HCT116 (cell line): Measurements from ENCODE around the gene SRF. TPM values are rescaled to one million over a fixed set of nuclear protein-coding genes. Genes with fewer than 3 reads are reported as not detected.

Source experiments
- ATAC-seq: fragments of 200-7000 bp; cut with Tn5 transposase; 2 replicates; pipeline ENCODE4 v1.9.1; 2020; ENCODE audit warnings: mild to moderate bottlenecking, moderate library complexity
- BruUV-seq: library from RNA; stranded (reverse); fragments of 400-500 nt; replicated peaks from 2 replicates; lab custom pipeline; 2021; lab: Mats Ljungman, UMichigan
- CTCF ChIA-PET: fragments of 300-600 bp; sonication (Branson Sonifier 250); formaldehyde crosslinking; loops from one replicate; lab custom pipeline; 2021; ENCODE audit warnings: antibody characterized with exemption; lab: Charles Lee
- POLR2A ChIA-PET: fragments of 300-600, 350-600 bp; sonication (Branson Sonifier 250); formaldehyde crosslinking; loops from one replicate; lab custom pipeline; 2021; ENCODE audit warnings: antibody characterized with exemption; lab: Charles Lee
- RAD21 ChIA-PET, 2 experiments: fragments of 300-600 bp; sonication (Branson Sonifier 250); formaldehyde crosslinking; loops; one replicate each; lab custom pipeline; 2023; ENCODE audit warnings: low total read pairs in 2 of 2; ENCODE audit not compliant: uncharacterized antibody in 2 of 2, unreplicated experiment in 2 of 2, low non-redundant PET in 1 of 2; lab: Charles Lee
- DNase-seq: peaks from one replicate; pipeline ENCODE4 v3.0.0-alpha.2; 2010; ENCODE audit warnings: low read depth, low spot score
- H2AFZ ChIP-seq: fragments of 200-600 bp; shearing (Covaris generic), sonication (generic); 2 replicates; pipeline ENCODE4 v1.6.1; 2017; ENCODE audit warnings: low read depth, mixed run types, mixed read lengths, antibody characterized with exemption, low read length; ENCODE audit not compliant: poor library complexity, severe bottlenecking
- H3K27ac ChIP-seq: 2 replicates; pipeline ENCODE4 v1.5.1; 2012; ENCODE audit warnings: low read depth, low read length
- H3K27me3 ChIP-seq: fragments of 200-600 bp; sonication (generic); 2 replicates; pipeline ENCODE4 v1.6.1; 2016; ENCODE audit warnings: mixed run types, low read length, mixed read lengths; ENCODE audit not compliant: insufficient read depth
- H3K36me3 ChIP-seq, 2 experiments: fragments of 200-500 bp in 1 of 2; fragments of 200-600 bp in 1 of 2; sonication (Bioruptor generic) in 1 of 2; sonication (generic) in 1 of 2; 2 replicates each; pipeline versions ENCODE4 v1.5.1 to v1.6.1; 2014 to 2016; ENCODE audit warnings: low read length in 2 of 2, inconsistent platforms in 1 of 2, mixed read lengths in 1 of 2, mixed run types in 1 of 2; ENCODE audit not compliant: insufficient read depth in 2 of 2, control insufficient read depth in 1 of 2
- H3K4me1 ChIP-seq, 2 experiments: fragments of 200-600 bp in 1 of 2; sonication (generic) in 1 of 2; 2 replicates each; pipeline versions ENCODE4 v1.5.1 to v1.6.1; 2012 to 2017; ENCODE audit warnings: low read length in 2 of 2, inconsistent platforms in 1 of 2, mild to moderate bottlenecking in 1 of 2, mixed read lengths in 1 of 2, mixed run types in 1 of 2, moderate library complexity in 1 of 2; ENCODE audit not compliant: insufficient read depth in 2 of 2, control insufficient read depth in 1 of 2
- H3K4me2 ChIP-seq: fragments of 200-600 bp; sonication (generic); 2 replicates; pipeline ENCODE4 v1.6.1; 2017; ENCODE audit warnings: mixed run types, low read length, mixed read lengths
- H3K4me3 ChIP-seq, 2 experiments: fragments of 200-600 bp in 1 of 2; sonication (generic) in 1 of 2; replicated peaks in 1 of 2; 2 replicates each; pipeline ENCODE4 v1.5.1; 2011 to 2016; ENCODE audit warnings: low read length in 2 of 2, control low read depth in 1 of 2, low read depth in 1 of 2, mild to moderate bottlenecking in 1 of 2, mixed read lengths in 1 of 2, mixed run types in 1 of 2
- H3K79me2 ChIP-seq: fragments of 200-600 bp; sonication (generic); 2 replicates; pipeline ENCODE4 v1.6.1; 2017; ENCODE audit warnings: mild to moderate bottlenecking, mixed run types, low read length, moderate library complexity, mixed read lengths; ENCODE audit not compliant: insufficient read depth
- H3K9ac ChIP-seq: fragments of 200-600 bp; sonication (generic); 2 replicates; pipeline ENCODE4 v1.6.1; 2016; ENCODE audit warnings: low read length, mixed read lengths
- H3K9me2 ChIP-seq: fragments of 200-600 bp; sonication (generic), shearing (Covaris generic); 2 replicates; pipeline ENCODE4 v1.6.1; 2017; ENCODE audit warnings: mixed run types, mild to moderate bottlenecking, moderate library complexity; ENCODE audit not compliant: insufficient read depth
- H3K9me3 ChIP-seq, 2 experiments: fragments of 200-500 bp in 1 of 2; fragments of 200-600 bp in 1 of 2; sonication (Bioruptor generic) in 1 of 2; sonication (generic) in 1 of 2; 2 replicates each; pipeline ENCODE4 v1.6.1; 2014 to 2017; ENCODE audit warnings: low read length in 2 of 2, mixed read lengths in 2 of 2, inconsistent platforms in 1 of 2, low read depth in 1 of 2, mild to moderate bottlenecking in 1 of 2, mixed run types in 1 of 2, moderate library complexity in 1 of 2; ENCODE audit not compliant: control insufficient read depth in 1 of 2, insufficient read depth in 1 of 2
- H4K20me1 ChIP-seq: fragments of 200-600 bp; sonication (generic), shearing (Covaris generic); 2 replicates; pipeline ENCODE4 v1.6.1; 2017; ENCODE audit warnings: mixed run types, mild to moderate bottlenecking, moderate library complexity; ENCODE audit not compliant: insufficient read depth
- CTCF ChIP-seq, 3 experiments: fragments of 200-600 bp in 1 of 3; sonication (generic) in 1 of 3; IDR thresholded peaks in 2 of 3; conservative IDR thresholded peaks in 1 of 3; 2 replicates each; pipeline ENCODE4 v1.5.1; 2012 to 2017; ENCODE audit warnings: low read depth in 2 of 3, low read length in 2 of 3, antibody characterized with exemption in 1 of 3, borderline replicate concordance in 1 of 3, control low read depth in 1 of 3, mild to moderate bottlenecking in 1 of 3, mixed read lengths in 1 of 3, mixed run types in 1 of 3, moderate library complexity in 1 of 3; ENCODE audit not compliant: insufficient read depth in 1 of 3
- EGR1 ChIP-seq: IDR thresholded peaks from 2 replicates; pipeline ENCODE4 v1.6.1; 2012; ENCODE audit warnings: low read depth
- FOSL1 ChIP-seq: IDR thresholded peaks from 2 replicates; pipeline ENCODE4 v1.6.1; 2012; ENCODE audit warnings: low read depth
- MAX ChIP-seq: IDR thresholded peaks from 2 replicates; pipeline ENCODE4 v1.6.1; 2012
- POLR2AphosphoS5 ChIP-seq: IDR thresholded peaks from 2 replicates; pipeline ENCODE4 v1.6.1; 2011; ENCODE audit warnings: mild to moderate bottlenecking, low read depth, low read length, moderate library complexity
- RAD21 ChIP-seq: IDR thresholded peaks from 2 replicates; pipeline ENCODE4 v1.6.1; 2012; ENCODE audit warnings: low read depth, mild to moderate bottlenecking
- YY1 ChIP-seq: IDR thresholded peaks from 2 replicates; pipeline ENCODE4 v1.6.1; 2011; ENCODE audit warnings: low read length, low read depth, moderate library complexity, mild to moderate bottlenecking; ENCODE audit not compliant: insufficient replicate concordance; ENCODE audit errors: extremely low read depth
- ZFX ChIP-seq: fragments of 450-650 bp; IDR thresholded peaks from 2 replicates; pipeline ENCODE4 v1.6.1; 2017
- ZNF274 ChIP-seq: fragments of 200-500 bp; sonication (Bioruptor generic); IDR thresholded peaks from 2 replicates; pipeline ENCODE4 v1.6.1; 2014; ENCODE audit warnings: mild to moderate bottlenecking, low read depth, low read length, inconsistent platforms
- intact Hi-C: fragments of 100-400 bp; cut with micrococcal nuclease; formaldehyde crosslinking; loops from 2 replicates; pipeline ENCODE4 v1.10.0; 2022
- total RNA-seq: library from RNA; stranded (reverse); gene quantifications from one replicate; pipeline ENCODE4 v1.2.1, GENCODE V29; 2021; ENCODE audit not compliant: unreplicated experiment

SRF gene
- total RNA-seq, 1 experiment from 2014 or later: 28.1 TPM

GRCh38 chr6:43122146-43122545, 48.9 kb upstream of the SRF start:
- H4K20me1 ChIP-seq: no peaks in the 10 kb centered on the region; the same call in 1 of the 2 replicates
- no TSS peak for BruUV-seq
- H3K9ac ChIP-seq: no peak overlapping the region
- H3K4me1 ChIP-seq: peaks cover 70 to 82% of the 10 kb centered on the region in 2 experiments
- intact Hi-C loops: loop anchor here (5.0 kb wide), 1 partner anchor 45 kb away; the partner anchor contains the start of gene PTK7
- no peaks in the 10 kb centered on the region for H3K36me3 ChIP-seq
- peaks cover 60% of the 10 kb centered on the region for H3K79me2 ChIP-seq
- ATAC-seq (no peak), DNase-seq (no peak)
- H2AFZ ChIP-seq: no peak overlapping the region
- peak overlapping the region; percentile 73 for H3K4me2 ChIP-seq
- no peak overlapping the region for H3K4me3 ChIP-seq
- ChIA-PET CTCF (no interaction called here), POLR2A (no interaction called here), RAD21 (no interaction called here)
- peak overlapping the region; percentile 61; the same call in 1 of the 2 replicates for H3K27ac ChIP-seq
- no peaks in the 10 kb centered on the region for H3K27me3 ChIP-seq
- H3K9me3 ChIP-seq: no peaks in the 10 kb centered on the region
- H3K9me2 ChIP-seq: no peaks in the 10 kb centered on the region
- TF ChIP-seq CTCF (IDR thresholded peaks at IDR 0.05 in 2 of 3, conservative IDR thresholded peaks at IDR 0.05 in 1 of 3; ENCODE audit: borderline replicate concordance in 1 of 3, insufficient read depth in 1 of 3, low read depth in 2 of 3, low read length in 2 of 3) (no peak), YY1 (no peak), FOSL1 (no peak), RAD21 (no peak), POLR2AphosphoS5 (no peak), MAX (no peak), ZFX (no peak), EGR1 (no peak), ZNF274 (no peak)
